HepG2 (cell line): ENCODE measurements around the gene EVI5. TPM values are rescaled to one million over a fixed set of nuclear protein-coding genes. Genes with fewer than 3 reads are reported as not detected.
A peak's percentile ranks its signal among the peaks of the same experiment; 100 is the strongest.

ENCODE experiments used
- ADNP ChIP-seq: sonication (generic); formaldehyde crosslinking; IDR thresholded peaks from 2 replicates; pipeline ENCODE4 v1.4.0; 2020; ENCODE audit warnings: missing genetic modification reagents
- ARNT ChIP-seq: fragments of 450-650 bp; IDR thresholded peaks from 2 replicates; pipeline ENCODE4 v1.6.1; 2017
- ATF1 ChIP-seq: IDR thresholded peaks from 2 replicates; pipeline ENCODE4 v1.6.1; 2016; ENCODE audit warnings: mild to moderate bottlenecking, control low read depth
- ATF5 ChIP-seq: sonication (generic); formaldehyde crosslinking; IDR thresholded peaks from 2 replicates; pipeline ENCODE4 v1.4.0; 2020; ENCODE audit warnings: mild to moderate bottlenecking, low read depth, missing genetic modification reagents
- ATF7-NPFF ChIP-seq: sonication (generic); formaldehyde crosslinking; IDR thresholded peaks from 2 replicates; pipeline ENCODE4 v1.8.1; 2023; ENCODE audit warnings: mild to moderate bottlenecking, low read depth, missing genetic modification reagents, moderate library complexity
- CREB1 ChIP-seq, 2 experiments: fragments of 450-650 bp in 1 of 2; IDR thresholded peaks; 2 replicates each; pipeline ENCODE4 v1.6.1; 2016 to 2017; ENCODE audit warnings: control low read depth in 1 of 2, mild to moderate bottlenecking in 1 of 2, missing compliant biosample characterization in 1 of 2, missing genetic modification characterization in 1 of 2
- CSRNP2 ChIP-seq: sonication (generic); formaldehyde crosslinking; conservative IDR thresholded peaks from 2 replicates; pipeline ENCODE4 v1.8.0; 2022; ENCODE audit warnings: low read depth, missing genetic modification reagents
- HES4 ChIP-seq: sonication (generic); formaldehyde crosslinking; IDR thresholded peaks from 2 replicates; pipeline ENCODE4 v1.9.0; 2021; ENCODE audit warnings: mild to moderate bottlenecking, missing genetic modification reagents, borderline replicate concordance
- ISL2 ChIP-seq: sonication (generic); formaldehyde crosslinking; IDR thresholded peaks from 2 replicates; pipeline ENCODE4 v1.5.0; 2020; ENCODE audit warnings: missing genetic modification reagents
- MYPOP ChIP-seq: sonication (generic); formaldehyde crosslinking; IDR thresholded peaks from 2 replicates; pipeline ENCODE4 v1.8.1; 2023; ENCODE audit warnings: mild to moderate bottlenecking, moderate library complexity, missing genetic modification reagents
- RFXAP ChIP-seq: sonication (generic); formaldehyde crosslinking; IDR thresholded peaks from 2 replicates; pipeline ENCODE4 v1.4.0; 2020; ENCODE audit warnings: missing genetic modification reagents, borderline replicate concordance
- RXRA ChIP-seq: sonication (generic); formaldehyde crosslinking; IDR thresholded peaks from 2 replicates; pipeline ENCODE4 v1.5.1; 2020; ENCODE audit warnings: missing genetic modification reagents
- SYNCRIP ChIP-seq: fragments of 200-400 bp; formaldehyde crosslinking; IDR thresholded peaks from 2 replicates; pipeline ENCODE4 v1.6.1; 2018; ENCODE audit warnings: mild to moderate bottlenecking, low read depth, low read length; ENCODE audit not compliant: insufficient read depth
- YEATS2 ChIP-seq: sonication (generic); formaldehyde crosslinking; IDR thresholded peaks from 2 replicates; pipeline ENCODE4 v1.4.0; 2020; ENCODE audit warnings: missing genetic modification reagents, borderline replicate concordance
- ZBED4 ChIP-seq: sonication (generic); formaldehyde crosslinking; IDR thresholded peaks from 2 replicates; pipeline ENCODE4 v1.4.0; 2020; ENCODE audit warnings: missing genetic modification reagents, borderline replicate concordance
- ZNF207 ChIP-seq: fragments of 450-650 bp; IDR thresholded peaks from 2 replicates; pipeline ENCODE4 v1.6.1; 2016; ENCODE audit warnings: antibody characterized with exemption, borderline replicate concordance
- ZNF282 ChIP-seq: fragments of 450-650 bp; IDR thresholded peaks from 2 replicates; pipeline ENCODE4 v1.6.1; 2018; ENCODE audit not compliant: partially characterized antibody
- ZNF468 ChIP-seq: sonication (generic); formaldehyde crosslinking; IDR thresholded peaks from 2 replicates; pipeline ENCODE4 v1.8.0; 2022; ENCODE audit warnings: mild to moderate bottlenecking, moderate library complexity, missing genetic modification reagents
- ZNF484 ChIP-seq: sonication (generic); formaldehyde crosslinking; IDR thresholded peaks from 2 replicates; pipeline ENCODE4 v1.5.1; 2020; ENCODE audit warnings: mild to moderate bottlenecking, low read depth, missing genetic modification reagents, borderline replicate concordance
- ZNF598 ChIP-seq: sonication (generic); formaldehyde crosslinking; IDR thresholded peaks from 2 replicates; pipeline ENCODE4 v1.5.1; 2020; ENCODE audit warnings: mild to moderate bottlenecking, missing genetic modification reagents, borderline replicate concordance
- ZNF7 ChIP-seq: IDR thresholded peaks from 2 replicates; pipeline ENCODE4 v1.6.1; 2016; ENCODE audit warnings: missing biosample characterization, missing genetic modification reagents
- ZNF775 ChIP-seq: sonication (generic); formaldehyde crosslinking; IDR thresholded peaks from 2 replicates; pipeline ENCODE4 v1.4.0; 2020; ENCODE audit warnings: missing genetic modification reagents, mild to moderate bottlenecking, moderate library complexity, borderline replicate concordance
- polyA plus RNA-seq, 8 experiments: library from polyadenylated mRNA; depleted of rRNA in 3 of 8; stranded (reverse) in 7 of 8; unstranded in 1 of 8; fragments of >200 nt; fragmentation: Illumina TruSeq in 4 of 8; extraction: Trizol in 4 of 8; gene quantifications; 2 replicates each; pipeline versions ENCODE4 v1.2.1 to v1.2.3, GENCODE V29; 2011 to 2016; ENCODE audit warnings: low read depth in 4 of 8, missing spikeins in 1 of 8, mixed read lengths in 1 of 8; ENCODE audit not compliant: insufficient read depth in 1 of 8
- total RNA-seq, 5 experiments: library from RNA; depleted of rRNA; stranded (reverse); fragments of >200 nt; fragmentation: Illumina TruSeq; extraction: Trizol; gene quantifications; 2 replicates each; pipeline ENCODE4 v1.2.3, GENCODE V29; 2016; ENCODE audit warnings: low read depth in 1 of 5

The EVI5 gene
- total and polyA plus RNA-seq, 2 of the 13 experiments (the other 11 are each of a cell fraction or from before 2014, with no cell fraction given): 4.0 to 12.6 TPM

- TF ChIP-seq MYPOP (CRISPR knock-in tag) (peak; percentile 95), SYNCRIP (no peak), ARNT (no peak), ZNF468 (no peak), HES4 (no peak), ZNF282 (no peak), ZNF7 (CRISPR knock-in tag) (no peak), CREB1 (IDR thresholded peaks at IDR 0.05) (no peak), CREB1 (CRISPR knock-in tag; IDR thresholded peaks at IDR 0.05) (no peak), ZNF484 (no peak), ZNF598 (peak; percentile 71; the same call in 1 of the 2 replicates), RFXAP (CRISPR knock-in tag) (0 out of 2 replicates have a peak, but pooled peaks have one; percentile 20), YEATS2 (CRISPR knock-in tag) (no peak; the same call in 1 of the 2 replicates), ISL2 (no peak), ATF5 (no peak), CSRNP2 (CRISPR knock-in tag) (no peak), ATF7-NPFF (CRISPR knock-in tag) (no peak; the same call in 1 of the 2 replicates), ZNF775 (no peak), ZBED4 (CRISPR knock-in tag) (0 out of 2 replicates have a peak, but pooled peaks have one; percentile 10), ZNF207 (no peak), ADNP (no peak), RXRA (CRISPR knock-in tag) (0 out of 2 replicates have a peak, but pooled peaks have one; percentile 53), ATF1 (CRISPR knock-in tag) (no peak)
Measured at GRCh38 chr1:92485381-92486250, 299.3 kb downstream of the EVI5 start (continued).
